Endodermal cell (in vitro differentiated cells): ENCODE measurements around the gene WDR7. TPM values are rescaled to one million over a fixed set of nuclear protein-coding genes. Genes with fewer than 3 reads are reported as not detected.

ENCODE experiments used
- DNase-seq: peaks from one replicate; pipeline ENCODE4 v3.0.0-alpha.2; 2017
- H3K27ac ChIP-seq: 2 replicates; pipeline ENCODE4 v1.5.1; 2013; ENCODE audit warnings: mild to moderate bottlenecking, low read depth, low read length, moderate library complexity
- H3K27me3 ChIP-seq: 2 replicates; pipeline ENCODE4 v1.6.1; 2013; ENCODE audit warnings: mild to moderate bottlenecking, low read length, moderate library complexity; ENCODE audit not compliant: insufficient read depth, control insufficient read depth, poor library complexity, severe bottlenecking
- H3K36me3 ChIP-seq: 2 replicates; pipeline ENCODE4 v1.7.0; 2013; ENCODE audit warnings: mild to moderate bottlenecking, low read length, moderate library complexity; ENCODE audit not compliant: control insufficient read depth, insufficient read depth
- H3K4me1 ChIP-seq: one replicate; pipeline ENCODE4 v1.7.0; 2013; ENCODE audit warnings: low read length; ENCODE audit not compliant: control insufficient read depth, insufficient read depth
- H3K4me3 ChIP-seq: 2 replicates; pipeline ENCODE4 v1.5.1; 2013; ENCODE audit warnings: mild to moderate bottlenecking, low read length, moderate library complexity
- H3K9ac ChIP-seq: 2 replicates; pipeline ENCODE4 v1.6.1; 2013; ENCODE audit warnings: mild to moderate bottlenecking, low read length, moderate library complexity; ENCODE audit not compliant: poor library complexity, severe bottlenecking; ENCODE audit errors: extremely low read depth
- H3K9me3 ChIP-seq: 2 replicates; pipeline ENCODE4 v1.6.1; 2013; ENCODE audit warnings: mild to moderate bottlenecking, low read length, moderate library complexity; ENCODE audit not compliant: control insufficient read depth
- H3K27ac Mint-ChIP-seq: 2 replicates; pipeline ENCODE4 v1.8.0; 2020; ENCODE audit warnings: mixed read lengths
- H3K27me3 Mint-ChIP-seq: 2 replicates; pipeline ENCODE4 v1.8.0; 2021; ENCODE audit warnings: mild to moderate bottlenecking, mixed read lengths; ENCODE audit not compliant: insufficient read depth
- H3K36me3 Mint-ChIP-seq: 2 replicates; pipeline ENCODE4 v1.8.0; 2020; ENCODE audit warnings: low read depth, mixed read lengths
- H3K4me1 Mint-ChIP-seq: 2 replicates; pipeline ENCODE4 v1.8.0; 2020; ENCODE audit warnings: mixed read lengths
- H3K4me3 Mint-ChIP-seq: 2 replicates; pipeline ENCODE4 v1.8.0; 2020; ENCODE audit warnings: mild to moderate bottlenecking, moderate library complexity, mixed read lengths
- H3K9me3 Mint-ChIP-seq: 2 replicates; pipeline ENCODE4 v1.8.0; 2020; ENCODE audit warnings: mild to moderate bottlenecking, mixed read lengths
- WGBS, 2 experiments: methylation state at CpG; one replicate each; pipeline versions ENCODE4 v1.1.5 to v1.1.7; 2013; ENCODE audit warnings: missing lambda C conversion rate in 2 of 2, mixed read lengths in 1 of 2; ENCODE audit not compliant: insufficient coverage in 1 of 2, insufficient read length in 1 of 2; 5-methylcytosine and 5-hydroxymethylcytosine counted together
- total RNA-seq, 2 donors: library from RNA; stranded (reverse); fragmentation: NEBNext Ultra II Directional in 1 of 2; extraction: Animal tissue kit (Norgen Biotek cat#: 25700) in 1 of 2; gene quantifications; 2 replicates in 1 of 2; 3 replicates in 1 of 2; pipeline ENCODE4 v1.2.1, GENCODE V29; 2021
- TF ChIP-seq, protein P1 (sequence below): fragments of 200-600 bp; sonication (generic); conservative IDR thresholded peaks from 2 replicates; pipeline ENCODE4 v1.5.0; 2021; ENCODE audit warnings: antibody characterized with exemption, mild to moderate bottlenecking

Gene WDR7
- total RNA-seq, 2 donors from 2014 or later: 17.1 to 22.5 TPM

DNA sequence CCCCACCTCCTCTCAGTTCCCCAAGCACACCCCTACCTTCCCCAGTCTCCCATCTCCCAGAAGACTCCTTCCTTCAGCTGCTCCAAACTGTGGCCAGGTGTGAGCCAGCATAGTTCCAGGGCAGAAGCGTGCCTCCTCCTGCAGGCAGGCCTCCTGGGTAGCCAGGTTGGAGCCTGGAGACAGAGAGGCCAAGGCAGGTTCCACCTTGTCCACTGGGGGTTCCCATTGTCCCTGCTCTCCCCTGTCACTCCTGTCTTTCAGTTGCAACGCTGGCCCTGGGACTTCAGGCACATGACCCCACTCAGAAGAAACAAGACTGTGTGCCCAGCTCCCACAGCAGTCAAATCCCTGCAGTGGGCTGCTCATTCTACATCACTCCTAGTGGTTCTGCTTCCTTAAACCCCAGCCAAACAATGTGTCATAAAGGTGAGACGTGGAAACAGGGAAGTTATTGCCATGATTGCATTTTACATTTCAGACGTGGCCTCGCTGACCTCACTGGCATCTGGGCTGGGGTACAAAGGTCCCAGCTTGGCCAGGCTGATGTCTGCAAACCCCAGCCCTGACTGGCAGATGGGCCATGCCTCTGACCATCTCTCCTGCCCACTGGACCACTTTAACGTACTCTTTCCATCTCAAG, 399.3 kb downstream of the WDR7 start:
- no peak for DNase-seq
- Histone ChIP-seq H3K27me3 (no peaks in the 10 kb centered on the region), H3K9me3 (peaks cover 36% of the 10 kb centered on the region), H3K36me3 (no peaks in the 10 kb centered on the region), H3K4me3 (no peak overlapping the region), H3K4me1 (no peaks in the 10 kb centered on the region), H3K9ac (no peak overlapping the region), H3K27ac (no peak overlapping the region)
- peaks cover 19% of the 10 kb centered on the region for H3K4me1 Mint-ChIP-seq
- peaks cover under 1% of the 10 kb centered on the region for H3K27me3 Mint-ChIP-seq
- 93 to 94% methylated on average over 4 to 6 of the region's 6 CpGs for WGBS, 2 experiments
- H3K27ac Mint-ChIP-seq: no peak overlapping the region
- H3K9me3 Mint-ChIP-seq: peaks cover 32% of the 10 kb centered on the region
- TF ChIP-seq, protein P1, sequence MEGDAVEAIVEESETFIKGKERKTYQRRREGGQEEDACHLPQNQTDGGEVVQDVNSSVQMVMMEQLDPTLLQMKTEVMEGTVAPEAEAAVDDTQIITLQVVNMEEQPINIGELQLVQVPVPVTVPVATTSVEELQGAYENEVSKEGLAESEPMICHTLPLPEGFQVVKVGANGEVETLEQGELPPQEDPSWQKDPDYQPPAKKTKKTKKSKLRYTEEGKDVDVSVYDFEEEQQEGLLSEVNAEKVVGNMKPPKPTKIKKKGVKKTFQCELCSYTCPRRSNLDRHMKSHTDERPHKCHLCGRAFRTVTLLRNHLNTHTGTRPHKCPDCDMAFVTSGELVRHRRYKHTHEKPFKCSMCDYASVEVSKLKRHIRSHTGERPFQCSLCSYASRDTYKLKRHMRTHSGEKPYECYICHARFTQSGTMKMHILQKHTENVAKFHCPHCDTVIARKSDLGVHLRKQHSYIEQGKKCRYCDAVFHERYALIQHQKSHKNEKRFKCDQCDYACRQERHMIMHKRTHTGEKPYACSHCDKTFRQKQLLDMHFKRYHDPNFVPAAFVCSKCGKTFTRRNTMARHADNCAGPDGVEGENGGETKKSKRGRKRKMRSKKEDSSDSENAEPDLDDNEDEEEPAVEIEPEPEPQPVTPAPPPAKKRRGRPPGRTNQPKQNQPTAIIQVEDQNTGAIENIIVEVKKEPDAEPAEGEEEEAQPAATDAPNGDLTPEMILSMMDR: no peak
- no peak overlapping the region for H3K4me3 Mint-ChIP-seq
- H3K36me3 Mint-ChIP-seq: peaks cover 19% of the 10 kb centered on the region

DNA sequence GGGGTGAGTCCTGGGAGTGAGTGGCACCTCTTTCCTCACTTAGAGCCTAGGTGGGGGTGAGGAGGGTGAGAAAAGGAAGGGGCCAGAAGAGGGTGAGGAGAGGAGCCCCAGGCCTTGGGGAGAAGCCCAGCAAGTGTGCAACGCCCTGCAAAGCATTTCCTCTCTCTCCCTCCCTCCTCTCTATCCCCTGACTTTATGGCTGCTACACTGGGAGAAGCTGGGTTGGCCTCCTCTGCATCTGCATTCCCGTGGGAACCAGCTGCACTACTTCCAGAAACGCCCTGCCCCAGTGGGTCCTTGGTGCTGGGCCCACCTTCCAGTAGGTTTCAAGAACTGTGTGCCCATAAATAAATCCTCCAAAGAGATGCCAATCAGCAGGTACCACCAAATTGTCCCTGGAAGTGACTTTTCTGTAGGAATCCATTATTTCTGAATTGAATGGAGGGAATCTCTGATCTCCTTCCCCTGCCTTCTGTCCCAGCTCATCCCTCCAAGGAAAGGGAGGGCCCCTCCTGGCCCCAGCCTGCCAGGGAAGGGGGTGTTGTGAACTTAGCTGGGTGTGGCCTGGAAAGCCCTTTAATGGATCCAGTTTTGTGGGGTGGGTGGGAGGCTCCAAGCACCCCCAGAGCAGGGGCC, 400.0 kb downstream of the WDR7 start:
- peaks cover 34% of the 10 kb centered on the region for H3K9me3 ChIP-seq
- no peak overlapping the region for H3K4me3 Mint-ChIP-seq
- H3K27ac Mint-ChIP-seq: no peak overlapping the region
- H3K36me3 Mint-ChIP-seq: peaks cover 24% of the 10 kb centered on the region
- H3K9ac ChIP-seq: no peak overlapping the region
- DNase-seq: no peak
- peaks cover 33% of the 10 kb centered on the region for H3K9me3 Mint-ChIP-seq
- 63 to 88% methylated on average over 2 to 3 of the region's 3 CpGs for WGBS, 2 experiments
- no peaks in the 10 kb centered on the region for H3K27me3 ChIP-seq
- TF ChIP-seq, protein P1: no peak
- H3K4me1 ChIP-seq: no peaks in the 10 kb centered on the region
- H3K4me1 Mint-ChIP-seq: peaks cover 19% of the 10 kb centered on the region
- H3K27ac ChIP-seq: no peak overlapping the region
- H3K4me3 ChIP-seq: no peak overlapping the region
- H3K36me3 ChIP-seq: no peaks in the 10 kb centered on the region
- no peaks in the 10 kb centered on the region for H3K27me3 Mint-ChIP-seq

DNA sequence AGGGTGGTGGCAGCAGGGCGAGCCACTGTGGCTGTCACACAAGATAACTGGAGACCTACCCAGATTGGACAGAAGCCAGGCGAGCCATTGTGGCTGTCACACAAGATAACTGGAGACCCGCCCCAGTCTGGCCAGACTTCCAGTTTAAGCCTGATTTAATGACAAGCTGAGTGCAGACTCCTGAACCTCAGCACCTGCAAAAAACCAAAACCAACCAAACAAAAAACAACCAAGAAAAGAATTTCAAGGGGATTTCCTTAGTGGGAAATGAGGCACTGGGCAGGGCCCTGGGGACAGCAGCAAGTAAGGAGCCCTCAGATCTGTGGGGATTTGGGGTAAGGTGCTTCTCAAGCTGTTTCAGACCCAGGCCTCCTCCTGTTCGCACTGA, 400.5 kb downstream of the WDR7 start:
- Mint-ChIP-seq H3K27ac (peak overlapping the region; percentile 76), H3K4me1 (peaks cover 19% of the 10 kb centered on the region), H3K36me3 (peaks cover 26% of the 10 kb centered on the region), H3K4me3 (no peak overlapping the region), H3K27me3 (no peaks in the 10 kb centered on the region), H3K9me3 (peaks cover 34% of the 10 kb centered on the region)
- no peak for DNase-seq
- no peak overlapping the region for H3K4me3 ChIP-seq
- no peaks in the 10 kb centered on the region for H3K4me1 ChIP-seq
- H3K9ac ChIP-seq: no peak overlapping the region
- TF ChIP-seq, protein P1: no peak
- no peak overlapping the region for H3K27ac ChIP-seq
- no peaks in the 10 kb centered on the region for H3K27me3 ChIP-seq
- H3K36me3 ChIP-seq: no peaks in the 10 kb centered on the region
- WGBS, 2 experiments: 80 to 90% methylated on average over 1 to 4 of the region's 4 CpGs
- peaks cover 29% of the 10 kb centered on the region for H3K9me3 ChIP-seq
